ENCODE data around the gene UBE3B. TPM values are rescaled to one million over a fixed set of nuclear protein-coding genes. Genes with fewer than 3 reads are reported as not detected.

The UBE3B gene
- total RNA-seq, 1 experiment from 2014 or later: 29.3 TPM

DNA sequence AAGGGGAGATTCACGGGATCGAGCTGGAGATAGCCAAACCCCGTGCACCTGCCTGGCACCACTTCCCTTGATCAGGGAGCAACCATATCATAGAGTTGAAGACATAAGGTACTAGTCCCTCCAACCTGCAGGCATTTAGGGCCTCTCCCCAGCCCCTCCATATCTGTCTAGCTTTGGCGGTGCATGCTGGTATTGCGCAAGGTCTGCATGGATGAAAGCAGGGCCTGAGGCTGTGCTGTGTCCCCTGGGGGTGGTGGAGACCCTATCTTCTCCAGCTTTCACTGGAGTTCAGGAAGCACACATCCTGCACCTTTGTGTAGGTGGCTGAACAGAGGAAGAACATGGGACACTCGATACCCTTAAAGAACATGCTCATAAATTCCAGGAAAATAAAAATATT, 47.2 kb upstream of the UBE3B start:
- Mint-ChIP-seq H3K27ac (no peak overlapping the region), H3K9me3 (peaks cover 5% of the 10 kb centered on the region; the same call in 1 of the 2 replicates), H3K27me3 (ENCODE audit: low read depth) (0 out of 2 replicates have a peak, but pooled peaks cover 3% of the 10 kb centered on the region), H3K36me3 (no peaks in the 10 kb centered on the region), H3K4me3 (no peak overlapping the region), H3K4me1 (peaks cover 29% of the 10 kb centered on the region)
- DNase-seq (ENCODE audit: low spot score) (no peak), ATAC-seq (no peak)
- TF ChIP-seq, protein P1, sequence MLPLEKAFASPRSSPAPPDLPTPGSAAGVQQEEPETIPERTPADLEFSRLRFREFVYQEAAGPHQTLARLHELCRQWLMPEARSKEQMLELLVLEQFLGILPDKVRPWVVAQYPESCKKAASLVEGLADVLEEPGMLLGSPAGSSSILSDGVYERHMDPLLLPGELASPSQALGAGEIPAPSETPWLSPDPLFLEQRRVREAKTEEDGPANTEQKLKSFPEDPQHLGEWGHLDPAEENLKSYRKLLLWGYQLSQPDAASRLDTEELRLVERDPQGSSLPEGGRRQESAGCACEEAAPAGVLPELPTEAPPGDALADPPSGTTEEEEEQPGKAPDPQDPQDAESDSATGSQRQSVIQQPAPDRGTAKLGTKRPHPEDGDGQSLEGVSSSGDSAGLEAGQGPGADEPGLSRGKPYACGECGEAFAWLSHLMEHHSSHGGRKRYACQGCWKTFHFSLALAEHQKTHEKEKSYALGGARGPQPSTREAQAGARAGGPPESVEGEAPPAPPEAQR (CRISPR knock-in tag; IDR thresholded peaks at IDR 0.05): no peak
- TF ChIP-seq SMAD4 (CRISPR knock-in tag; IDR thresholded peaks at IDR 0.05): no peak
- no peak for TF ChIP-seq CREB1 (CRISPR knock-in tag; IDR thresholded peaks at IDR 0.05)
- TF ChIP-seq TCF7 (CRISPR knock-in tag; IDR thresholded peaks at IDR 0.05; ENCODE audit: low read depth): no peak
- TF ChIP-seq, protein P2, sequence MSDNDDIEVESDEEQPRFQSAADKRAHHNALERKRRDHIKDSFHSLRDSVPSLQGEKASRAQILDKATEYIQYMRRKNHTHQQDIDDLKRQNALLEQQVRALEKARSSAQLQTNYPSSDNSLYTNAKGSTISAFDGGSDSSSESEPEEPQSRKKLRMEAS (CRISPR knock-in tag; IDR thresholded peaks at IDR 0.05): no peak
- TF ChIP-seq, protein P3, sequence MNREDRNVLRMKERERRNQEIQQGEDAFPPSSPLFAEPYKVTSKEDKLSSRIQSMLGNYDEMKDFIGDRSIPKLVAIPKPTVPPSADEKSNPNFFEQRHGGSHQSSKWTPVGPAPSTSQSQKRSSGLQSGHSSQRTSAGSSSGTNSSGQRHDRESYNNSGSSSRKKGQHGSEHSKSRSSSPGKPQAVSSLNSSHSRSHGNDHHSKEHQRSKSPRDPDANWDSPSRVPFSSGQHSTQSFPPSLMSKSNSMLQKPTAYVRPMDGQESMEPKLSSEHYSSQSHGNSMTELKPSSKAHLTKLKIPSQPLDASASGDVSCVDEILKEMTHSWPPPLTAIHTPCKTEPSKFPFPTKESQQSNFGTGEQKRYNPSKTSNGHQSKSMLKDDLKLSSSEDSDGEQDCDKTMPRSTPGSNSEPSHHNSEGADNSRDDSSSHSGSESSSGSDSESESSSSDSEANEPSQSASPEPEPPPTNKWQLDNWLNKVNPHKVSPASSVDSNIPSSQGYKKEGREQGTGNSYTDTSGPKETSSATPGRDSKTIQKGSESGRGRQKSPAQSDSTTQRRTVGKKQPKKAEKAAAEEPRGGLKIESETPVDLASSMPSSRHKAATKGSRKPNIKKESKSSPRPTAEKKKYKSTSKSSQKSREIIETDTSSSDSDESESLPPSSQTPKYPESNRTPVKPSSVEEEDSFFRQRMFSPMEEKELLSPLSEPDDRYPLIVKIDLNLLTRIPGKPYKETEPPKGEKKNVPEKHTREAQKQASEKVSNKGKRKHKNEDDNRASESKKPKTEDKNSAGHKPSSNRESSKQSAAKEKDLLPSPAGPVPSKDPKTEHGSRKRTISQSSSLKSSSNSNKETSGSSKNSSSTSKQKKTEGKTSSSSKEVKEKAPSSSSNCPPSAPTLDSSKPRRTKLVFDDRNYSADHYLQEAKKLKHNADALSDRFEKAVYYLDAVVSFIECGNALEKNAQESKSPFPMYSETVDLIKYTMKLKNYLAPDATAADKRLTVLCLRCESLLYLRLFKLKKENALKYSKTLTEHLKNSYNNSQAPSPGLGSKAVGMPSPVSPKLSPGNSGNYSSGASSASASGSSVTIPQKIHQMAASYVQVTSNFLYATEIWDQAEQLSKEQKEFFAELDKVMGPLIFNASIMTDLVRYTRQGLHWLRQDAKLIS (CRISPR knock-in tag; IDR thresholded peaks at IDR 0.05; ENCODE audit: borderline replicate concordance): no peak
- TF ChIP-seq, protein P4, sequence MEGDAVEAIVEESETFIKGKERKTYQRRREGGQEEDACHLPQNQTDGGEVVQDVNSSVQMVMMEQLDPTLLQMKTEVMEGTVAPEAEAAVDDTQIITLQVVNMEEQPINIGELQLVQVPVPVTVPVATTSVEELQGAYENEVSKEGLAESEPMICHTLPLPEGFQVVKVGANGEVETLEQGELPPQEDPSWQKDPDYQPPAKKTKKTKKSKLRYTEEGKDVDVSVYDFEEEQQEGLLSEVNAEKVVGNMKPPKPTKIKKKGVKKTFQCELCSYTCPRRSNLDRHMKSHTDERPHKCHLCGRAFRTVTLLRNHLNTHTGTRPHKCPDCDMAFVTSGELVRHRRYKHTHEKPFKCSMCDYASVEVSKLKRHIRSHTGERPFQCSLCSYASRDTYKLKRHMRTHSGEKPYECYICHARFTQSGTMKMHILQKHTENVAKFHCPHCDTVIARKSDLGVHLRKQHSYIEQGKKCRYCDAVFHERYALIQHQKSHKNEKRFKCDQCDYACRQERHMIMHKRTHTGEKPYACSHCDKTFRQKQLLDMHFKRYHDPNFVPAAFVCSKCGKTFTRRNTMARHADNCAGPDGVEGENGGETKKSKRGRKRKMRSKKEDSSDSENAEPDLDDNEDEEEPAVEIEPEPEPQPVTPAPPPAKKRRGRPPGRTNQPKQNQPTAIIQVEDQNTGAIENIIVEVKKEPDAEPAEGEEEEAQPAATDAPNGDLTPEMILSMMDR (IDR thresholded peaks at IDR 0.05): no peak
- no peak for TF ChIP-seq ZNF416 (CRISPR knock-in tag; IDR thresholded peaks at IDR 0.05)
- TF ChIP-seq, protein P5, sequence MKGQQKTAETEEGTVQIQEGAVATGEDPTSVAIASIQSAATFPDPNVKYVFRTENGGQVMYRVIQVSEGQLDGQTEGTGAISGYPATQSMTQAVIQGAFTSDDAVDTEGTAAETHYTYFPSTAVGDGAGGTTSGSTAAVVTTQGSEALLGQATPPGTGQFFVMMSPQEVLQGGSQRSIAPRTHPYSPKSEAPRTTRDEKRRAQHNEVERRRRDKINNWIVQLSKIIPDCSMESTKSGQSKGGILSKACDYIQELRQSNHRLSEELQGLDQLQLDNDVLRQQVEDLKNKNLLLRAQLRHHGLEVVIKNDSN (CRISPR knock-in tag; IDR thresholded peaks at IDR 0.05): no peak
- no peak for TF ChIP-seq ZNF317 (CRISPR knock-in tag; IDR thresholded peaks at IDR 0.05; ENCODE audit: borderline replicate concordance, low read depth)
- TF ChIP-seq ESRRA (CRISPR knock-in tag; IDR thresholded peaks at IDR 0.05; ENCODE audit: borderline replicate concordance): no peak
- no peak for TF ChIP-seq TP53 (CRISPR knock-in tag; IDR thresholded peaks at IDR 0.05)
- TF ChIP-seq, protein P6, sequence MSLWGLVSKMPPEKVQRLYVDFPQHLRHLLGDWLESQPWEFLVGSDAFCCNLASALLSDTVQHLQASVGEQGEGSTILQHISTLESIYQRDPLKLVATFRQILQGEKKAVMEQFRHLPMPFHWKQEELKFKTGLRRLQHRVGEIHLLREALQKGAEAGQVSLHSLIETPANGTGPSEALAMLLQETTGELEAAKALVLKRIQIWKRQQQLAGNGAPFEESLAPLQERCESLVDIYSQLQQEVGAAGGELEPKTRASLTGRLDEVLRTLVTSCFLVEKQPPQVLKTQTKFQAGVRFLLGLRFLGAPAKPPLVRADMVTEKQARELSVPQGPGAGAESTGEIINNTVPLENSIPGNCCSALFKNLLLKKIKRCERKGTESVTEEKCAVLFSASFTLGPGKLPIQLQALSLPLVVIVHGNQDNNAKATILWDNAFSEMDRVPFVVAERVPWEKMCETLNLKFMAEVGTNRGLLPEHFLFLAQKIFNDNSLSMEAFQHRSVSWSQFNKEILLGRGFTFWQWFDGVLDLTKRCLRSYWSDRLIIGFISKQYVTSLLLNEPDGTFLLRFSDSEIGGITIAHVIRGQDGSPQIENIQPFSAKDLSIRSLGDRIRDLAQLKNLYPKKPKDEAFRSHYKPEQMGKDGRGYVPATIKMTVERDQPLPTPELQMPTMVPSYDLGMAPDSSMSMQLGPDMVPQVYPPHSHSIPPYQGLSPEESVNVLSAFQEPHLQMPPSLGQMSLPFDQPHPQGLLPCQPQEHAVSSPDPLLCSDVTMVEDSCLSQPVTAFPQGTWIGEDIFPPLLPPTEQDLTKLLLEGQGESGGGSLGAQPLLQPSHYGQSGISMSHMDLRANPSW (CRISPR knock-in tag; conservative IDR thresholded peaks at IDR 0.05; ENCODE audit: low read depth): no peak
- TF ChIP-seq ZBTB21 (CRISPR knock-in tag; IDR thresholded peaks at IDR 0.05; ENCODE audit: borderline replicate concordance): no peak
- TF ChIP-seq ZNF121 (CRISPR knock-in tag; IDR thresholded peaks at IDR 0.05): no peak
- TF ChIP-seq FOXK1 (CRISPR knock-in tag; IDR thresholded peaks at IDR 0.05): no peak
- TF ChIP-seq IRF2 (CRISPR knock-in tag; IDR thresholded peaks at IDR 0.05; ENCODE audit: borderline replicate concordance, low read depth): no peak
- CTCF ChIA-PET: interaction anchor here (1.1 kb wide), 1 partner anchor 36 kb away, joined by 3 read pairs; no protein-coding TSS in a partner anchor
- POLR2A ChIA-PET: interaction anchor here (0.8 kb wide), 1 partner anchor 8 kb away, joined by 3 read pairs; no protein-coding TSS in a partner anchor
